NCI-H1930 (cell line): ENCODE results near the gene TNNI3K.
"Not testable (repeated sequence)": the region's sequence is repeated elsewhere in the genome, so short reads cannot be mapped to it uniquely, and the experiment has no call there.

Experiments used
- DNase-seq, 2 experiments: peaks; one replicate each; lab custom pipeline; 2025; lab: John Stamatoyannopoulos, UW

The TNNI3K gene

GRCh38 chr1:74235153-74235552 is at the start of gene TNNI3K:
TSS of gene TNNI3K (plus strand) at chr1:74235387. CDS start at chr1:74235452, 65 bp downstream.
- DNase-seq = no peak

- DNase-seq = no peak
Measured at GRCh38 chr1:74193908-74194307, 41.3 kb upstream of the TNNI3K start.

- no peak for DNase-seq
Measured at GRCh38 chr1:74195339-74195738, 39.8 kb upstream of the TNNI3K start.

GRCh38 chr1:74197255-74197654 is 37.9 kb upstream of the TNNI3K start:
- no peak for DNase-seq

GRCh38 chr1:74197657-74198552 is 37.3 kb upstream of the TNNI3K start, which contains the start of the genes FPGT and LRRIQ3:
TSS of gene FPGT (plus strand) at chr1:74198242. CDS start at chr1:74198279, 37 bp downstream.
TSS of gene LRRIQ3 (minus strand) at chr1:74198176. CDS start at chr1:74183684, 14,492 bp downstream.
- DNase-seq = peak; percentile 91

- no peak for DNase-seq
Measured at GRCh38 chr1:74199504-74199903, 35.7 kb upstream of the TNNI3K start.

- DNase-seq = no peak
Measured at GRCh38 chr1:74205266-74205665, 29.9 kb upstream of the TNNI3K start.

- no peak for DNase-seq
Measured at GRCh38 chr1:74215229-74215628, 20.0 kb upstream of the TNNI3K start.

- DNase-seq = no peak
Measured at GRCh38 chr1:74222701-74223100, 12.5 kb upstream of the TNNI3K start.

GRCh38 chr1:74223453-74223852 is 11.7 kb upstream of the TNNI3K start:
- DNase-seq = no peak

GRCh38 chr1:74236440-74236839 is 1.3 kb downstream of the TNNI3K start:
- no peak for DNase-seq

GRCh38 chr1:74237035-74237434 is 1.8 kb downstream of the TNNI3K start:
- no peak for DNase-seq

GRCh38 chr1:74237787-74238186 is 2.6 kb downstream of the TNNI3K start:
- DNase-seq = no peak

- DNase-seq = no peak
Measured at GRCh38 chr1:74245168-74245772, 10.1 kb downstream of the TNNI3K start.

GRCh38 chr1:74246315-74246714 is 11.1 kb downstream of the TNNI3K start:
- no peak for DNase-seq

- DNase-seq = no peak
Measured at GRCh38 chr1:74247881-74248528, 12.8 kb downstream of the TNNI3K start.

- not testable (repeated sequence) for DNase-seq
Measured at GRCh38 chr1:74253243-74253824, 18.1 kb downstream of the TNNI3K start.

GRCh38 chr1:74266001-74266400 is 30.8 kb downstream of the TNNI3K start:
- no peak for DNase-seq

- no peak for DNase-seq
Measured at GRCh38 chr1:74271503-74271902, 36.3 kb downstream of the TNNI3K start.

- no peak for DNase-seq
Measured at GRCh38 chr1:74280642-74281396, 45.6 kb downstream of the TNNI3K start.

GRCh38 chr1:74286414-74286813 is 51.2 kb downstream of the TNNI3K start:
- DNase-seq = no peak

- no peak for DNase-seq
Measured at GRCh38 chr1:74314438-74314837, 79.3 kb downstream of the TNNI3K start.
